COLO668 (cell line): ENCODE measurements around the gene GPR151.

Source experiments
- DNase-seq: peaks from one replicate; lab custom pipeline; 2025; ENCODE audit not compliant: unreplicated experiment; lab: John Stamatoyannopoulos, UW

The GPR151 gene

GRCh38 chr5:146521403-146522106 is 5.6 kb upstream of the GPR151 start:
- no peak for DNase-seq

GRCh38 chr5:146520731-146521130 is 4.7 kb upstream of the GPR151 start:
- no peak for DNase-seq

GRCh38 chr5:146519554-146519953 is 3.6 kb upstream of the GPR151 start:
- DNase-seq: no peak

DNA sequence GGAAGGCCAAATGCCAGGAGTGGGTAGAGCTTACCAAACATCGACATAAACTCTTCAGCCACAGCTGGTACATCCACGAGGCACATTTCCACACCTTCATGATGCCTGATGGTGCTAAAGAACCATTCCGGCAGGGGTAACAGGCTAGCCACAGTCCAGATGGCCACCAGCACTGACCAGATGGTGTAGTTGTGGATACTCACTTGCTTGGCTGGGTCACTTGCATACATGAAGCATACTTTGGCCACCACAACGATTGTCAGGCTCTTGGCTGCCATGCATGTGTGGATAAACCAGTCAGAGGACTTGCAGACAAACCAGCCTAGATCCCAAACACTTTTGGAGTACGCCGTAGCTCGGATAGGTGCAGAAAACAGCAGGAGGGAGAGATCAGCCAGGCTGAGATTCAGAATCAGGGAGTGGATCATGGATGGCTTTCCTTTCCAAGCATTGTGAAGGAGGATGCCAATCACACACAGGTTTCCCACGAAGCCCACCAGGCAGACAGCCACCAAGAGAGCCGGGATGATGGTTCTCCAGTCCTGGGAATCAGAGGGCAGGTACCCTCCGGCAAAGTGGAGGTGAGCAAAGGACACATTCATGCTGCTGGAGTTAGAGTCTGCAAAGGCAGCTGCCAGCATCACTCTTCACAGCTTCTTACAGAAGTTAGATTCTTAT is 378 bp downstream of the GPR151 start:
- DNase-seq: no peak

- no peak for DNase-seq
Measured at GRCh38 chr5:146514575-146514974, 1.4 kb downstream of the GPR151 start.

- no peak for DNase-seq
Measured at GRCh38 chr5:146513462-146513861, 2.5 kb downstream of the GPR151 start.

GRCh38 chr5:146510559-146511125 is 5.3 kb downstream of the GPR151 start:
- no peak for DNase-seq

DNA sequence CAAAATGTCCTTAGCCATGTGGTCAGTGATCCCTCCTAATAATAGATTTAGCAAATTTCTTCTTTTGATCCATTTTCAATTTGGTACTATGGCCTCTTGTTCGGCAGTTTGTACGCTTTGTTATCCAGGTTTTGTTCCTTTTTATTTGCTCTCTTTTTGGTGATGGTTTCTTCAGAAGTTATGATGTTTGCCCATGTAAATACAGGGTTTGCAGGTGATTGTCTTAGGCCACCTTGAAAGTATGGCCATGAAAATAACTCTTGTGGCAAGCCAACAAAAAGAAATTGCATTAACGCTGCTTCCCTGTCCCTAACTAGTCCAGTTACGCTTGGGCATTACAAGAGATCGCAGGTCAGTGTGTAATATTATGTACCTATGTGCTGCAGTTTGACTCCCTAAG is 8.6 kb downstream of the GPR151 start:
- DNase-seq: no peak

DNA sequence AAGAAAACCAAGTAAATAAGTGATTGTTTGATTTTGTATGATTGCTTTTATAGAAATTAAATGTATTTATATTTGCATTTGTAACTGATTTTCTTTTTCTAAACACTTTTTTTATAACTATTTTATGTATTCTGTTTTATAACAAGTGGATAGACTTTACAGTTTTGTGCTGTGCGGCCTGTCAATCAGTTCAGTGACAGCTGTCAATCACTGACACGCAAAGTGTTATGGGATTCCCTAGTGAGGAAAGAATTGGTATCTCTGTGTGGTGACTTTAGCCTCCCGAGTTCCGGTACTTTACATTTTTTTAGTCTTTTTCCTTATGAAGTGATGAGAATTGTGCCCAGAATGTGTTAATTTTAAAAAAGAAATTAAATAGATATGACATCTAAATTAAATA is 16.3 kb downstream of the GPR151 start:
- no peak for DNase-seq

GRCh38 chr5:146494656-146495055 is 21.3 kb downstream of the GPR151 start:
- DNase-seq: no peak

GRCh38 chr5:146490089-146490843 is 25.7 kb downstream of the GPR151 start:
- DNase-seq: no peak

DNA sequence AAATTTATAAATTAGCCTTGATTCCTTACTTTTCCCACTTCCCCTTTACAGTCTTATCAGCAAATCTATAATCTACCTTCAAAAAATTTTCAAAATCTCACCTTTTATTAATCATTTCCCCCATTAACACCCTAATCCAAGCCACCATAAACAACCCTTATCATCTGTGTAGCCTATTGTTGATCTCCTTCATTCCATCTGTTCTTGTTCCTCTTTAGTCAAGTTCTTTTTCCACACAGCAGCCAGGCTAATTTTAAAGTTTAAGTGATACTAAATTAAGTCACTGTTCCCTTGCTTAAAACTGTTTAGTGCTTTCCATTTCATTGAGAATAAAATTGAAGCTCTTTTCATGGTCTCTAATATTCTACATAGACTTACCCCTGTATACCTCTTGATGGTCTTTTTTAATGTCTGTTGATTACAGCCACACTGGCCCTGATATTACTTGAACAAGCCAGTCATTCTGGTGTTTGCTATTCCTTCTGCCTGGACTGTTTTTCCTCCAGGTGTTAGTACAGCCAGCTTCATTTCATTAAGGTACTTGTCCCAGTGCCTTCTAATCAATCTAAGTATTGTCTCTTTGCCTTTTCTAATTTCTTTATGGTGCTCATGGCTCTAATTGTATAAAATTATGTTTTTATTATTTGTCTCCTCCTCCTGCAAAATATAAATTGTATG is 31.1 kb downstream of the GPR151 start:
- DNase-seq: no peak

DNA sequence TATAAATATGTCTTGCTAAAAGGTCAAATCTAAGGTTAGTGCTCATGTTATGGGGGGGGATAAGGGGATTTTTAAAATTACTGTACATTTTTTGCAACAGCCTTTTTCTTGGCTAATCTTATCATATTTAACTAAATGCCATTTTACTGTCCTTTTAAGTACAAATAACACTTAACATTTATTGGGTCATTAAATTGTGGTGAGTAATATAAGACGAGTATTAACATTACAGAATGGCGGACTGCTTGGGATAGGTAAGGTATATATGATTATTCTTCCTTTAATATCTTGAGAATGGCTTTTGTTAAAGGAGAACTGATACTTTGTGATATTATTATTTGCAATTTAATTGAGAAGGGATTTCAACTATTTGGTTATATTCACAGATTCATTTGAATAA is 33.2 kb downstream of the GPR151 start:
- DNase-seq: no peak

GRCh38 chr5:146475906-146476305 is 40.1 kb downstream of the GPR151 start:
- DNase-seq: no peak

DNA sequence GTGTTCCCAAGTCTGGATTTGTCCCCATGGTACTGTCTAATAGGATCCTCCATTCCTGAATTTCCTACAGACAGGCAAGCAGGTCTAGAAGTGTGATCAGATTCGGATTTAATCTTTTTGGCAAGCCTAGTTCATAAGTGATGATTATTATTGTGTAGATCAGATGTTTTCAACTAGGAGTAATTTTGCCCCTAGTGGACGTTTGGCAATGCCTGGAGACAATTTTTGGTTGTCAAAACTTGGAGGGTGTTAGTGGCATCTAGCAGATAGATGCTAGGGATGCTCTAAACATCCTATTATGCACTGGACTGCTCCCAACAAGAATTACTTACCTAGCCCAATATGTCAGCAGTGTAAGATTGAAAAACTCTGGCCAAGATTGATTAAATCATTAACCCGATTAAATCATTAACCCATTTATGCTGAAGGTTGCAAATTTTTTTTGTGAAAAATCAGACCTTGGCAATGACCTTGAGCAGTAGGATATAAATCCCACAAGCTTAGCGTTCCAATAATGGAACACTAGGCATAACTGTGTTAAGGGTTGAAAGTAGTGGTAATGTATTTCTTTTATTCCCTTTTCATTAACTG is 40.7 kb downstream of the GPR151 start:
- DNase-seq: no peak

DNA sequence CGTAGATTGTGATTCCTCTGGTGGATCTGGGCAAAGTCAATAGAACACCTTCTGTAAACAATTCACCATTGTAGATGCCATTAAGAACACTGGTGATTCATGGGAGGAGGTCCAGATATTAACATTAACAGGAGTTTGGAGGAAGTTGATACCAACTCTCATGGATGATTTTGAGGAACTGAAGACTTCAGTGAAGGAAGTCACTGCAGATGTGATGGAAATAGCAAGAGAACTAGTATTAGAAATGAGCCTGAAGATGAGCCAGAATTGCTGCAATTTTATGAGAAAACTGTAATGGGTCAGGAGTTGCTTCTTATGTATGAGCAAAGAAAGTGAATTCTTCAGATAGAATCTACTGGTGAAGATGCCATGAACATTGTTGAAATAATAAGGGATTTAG is 41.9 kb downstream of the GPR151 start:
- DNase-seq: no peak

DNA sequence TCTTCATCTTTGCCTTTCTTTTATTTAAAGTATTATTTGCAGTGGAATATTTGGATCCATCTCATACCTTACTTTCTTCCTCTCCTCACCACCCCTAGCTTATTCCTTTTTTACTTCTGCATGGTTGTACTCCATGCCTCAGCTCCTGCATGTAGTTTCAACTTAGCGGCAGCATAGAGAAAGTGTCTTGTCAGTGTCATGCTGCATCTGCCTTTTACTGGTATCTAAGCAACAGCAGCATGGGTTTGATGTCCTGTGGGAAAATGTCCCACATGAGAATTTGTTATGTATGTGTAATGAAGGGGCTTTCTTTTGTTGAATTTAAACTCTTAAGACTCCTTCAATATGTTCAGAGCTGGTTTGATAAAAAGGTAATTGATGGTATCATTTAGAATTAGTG is 48.2 kb downstream of the GPR151 start:
- no peak for DNase-seq

DNA sequence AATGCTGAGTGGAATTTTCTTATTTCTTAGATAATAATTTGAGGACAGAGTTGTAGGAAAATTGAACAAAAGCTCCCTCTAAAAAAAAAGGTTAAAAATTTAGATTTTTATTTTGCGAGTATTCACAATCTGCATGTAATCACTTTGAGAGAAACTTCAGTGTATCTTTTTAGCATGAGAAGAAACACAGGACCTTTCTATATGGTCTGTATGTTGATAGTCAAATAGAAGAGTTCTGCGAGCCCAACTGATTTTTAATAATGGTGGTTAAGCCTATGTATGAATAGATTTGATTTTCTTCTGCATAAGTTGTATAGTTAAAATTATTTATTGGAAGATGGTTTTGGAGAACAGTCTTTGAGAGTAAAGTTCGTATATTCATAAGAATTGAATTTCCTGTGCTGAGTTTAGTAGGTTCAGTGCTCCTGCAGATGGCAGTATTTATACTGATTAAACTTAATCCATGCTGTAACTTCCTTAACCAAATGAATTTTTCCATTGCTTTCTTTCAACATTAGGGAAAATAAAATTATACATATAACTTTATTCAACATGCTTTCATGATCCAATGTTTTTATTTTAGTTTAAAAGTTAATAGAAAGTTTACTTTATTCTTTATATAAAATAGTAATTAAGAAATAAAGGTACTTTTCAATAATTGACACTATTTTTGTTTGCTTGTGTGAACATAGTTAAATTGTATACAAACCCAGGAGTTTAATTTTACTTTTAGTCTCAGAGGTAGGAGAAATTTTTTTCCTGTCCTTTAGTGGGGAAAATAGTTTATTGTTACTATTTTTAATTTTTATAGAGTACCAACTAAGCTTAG is 49.3 kb downstream of the GPR151 start:
- no peak for DNase-seq

GRCh38 chr5:146463446-146463845 is 52.5 kb downstream of the GPR151 start:
- DNase-seq: no peak
